ENCODE results near the gene TTC36. TPM values are rescaled to one million over a fixed set of nuclear protein-coding genes. Genes with fewer than 3 reads are reported as not detected.
"Not testable (repeated sequence)": the region's sequence is repeated elsewhere in the genome, so short reads cannot be mapped to it uniquely, and the experiment has no call there.

TTC36 gene
- total and polyA plus RNA-seq, 5 experiments from 2014 or later, result 0.19 to 2.0 (median 0.41) TPM

DNA sequence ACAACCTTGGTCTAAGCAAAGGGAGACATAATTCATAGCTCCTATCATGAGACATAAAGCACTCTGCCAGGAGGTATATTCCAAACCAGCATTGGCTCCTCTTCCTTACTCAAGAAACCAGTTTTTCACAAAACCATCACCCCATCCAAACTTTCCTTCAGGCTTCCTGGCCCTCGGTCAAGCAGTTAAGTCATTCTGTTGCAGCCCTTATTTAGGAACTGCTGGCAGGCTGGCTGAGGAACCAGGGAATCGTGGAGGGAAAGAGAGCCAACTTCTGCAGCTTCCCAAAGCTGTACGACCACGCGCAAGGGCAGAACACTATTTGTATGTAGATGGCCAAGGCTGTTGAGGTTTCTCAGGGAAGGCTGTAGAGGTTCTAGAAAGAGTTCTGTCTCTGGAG, 37.8 kb downstream of the TTC36 start:
- H3K4me1 Mint-ChIP-seq, result peaks cover 12 to 33% (median 23%) of the 10 kb centered on the region in 4 donors
- DNase-seq, result no peak
- peak overlapping the region in 9 of 10 donors; percentile 20 to 95 (median 87) for H3K27ac Mint-ChIP-seq
- no peaks in the 10 kb centered on the region for H3K27me3 Mint-ChIP-seq
- H3K4me3 Mint-ChIP-seq, result peak overlapping the region; percentile 55 to 91 (median 74)
- POLR2A ChIA-PET, result no interaction called here
- peaks cover 0 to 12% (median 0%) of the 10 kb centered on the region in 3 donors for H3K36me3 Mint-ChIP-seq
- H3K9me3 Mint-ChIP-seq, result no peaks in the 10 kb centered on the region
- ATAC-seq, result no peak

DNA sequence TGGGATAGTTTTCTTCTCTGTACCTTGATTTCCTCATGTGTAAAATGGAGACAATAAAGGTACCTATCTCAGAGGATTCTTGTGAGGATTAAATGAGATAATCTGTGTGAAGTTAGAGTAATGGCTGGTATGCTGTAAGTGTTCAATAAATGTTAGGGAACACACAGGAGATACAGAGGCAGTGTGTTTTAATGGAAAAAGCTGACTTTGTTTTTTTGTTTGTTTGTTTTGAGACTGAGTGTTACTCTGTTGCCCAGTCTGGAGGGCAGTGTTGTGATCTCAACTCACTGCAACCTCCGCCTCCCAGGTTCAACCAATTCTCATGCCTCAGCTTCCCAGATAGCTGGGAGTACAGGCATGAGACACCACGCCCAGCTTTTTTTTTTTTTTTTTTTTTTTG, 42.4 kb downstream of the TTC36 start:
- peaks cover 13 to 45% (median 41%) of the 10 kb centered on the region in 4 donors for H3K4me1 Mint-ChIP-seq
- peak overlapping the region in 5 of 10 donors; percentile 7 to 60 (median 20) for H3K27ac Mint-ChIP-seq
- H3K4me3 Mint-ChIP-seq, result peak overlapping the region in 1 of 10 donors; percentile 22
- DNase-seq, result no peak
- ATAC-seq, result no peak
- no peaks in the 10 kb centered on the region for H3K9me3 Mint-ChIP-seq
- H3K36me3 Mint-ChIP-seq, result peaks cover 0 to 4% (median 3%) of the 10 kb centered on the region in 3 donors
- POLR2A ChIA-PET, result interaction anchor here (0.6 to 1.3 kb wide), 3 partner anchors 10 to 302 kb away, joined by 3 to 6 read pairs (median 3); no protein-coding TSS in a partner anchor
- no peaks in the 10 kb centered on the region for H3K27me3 Mint-ChIP-seq

DNA sequence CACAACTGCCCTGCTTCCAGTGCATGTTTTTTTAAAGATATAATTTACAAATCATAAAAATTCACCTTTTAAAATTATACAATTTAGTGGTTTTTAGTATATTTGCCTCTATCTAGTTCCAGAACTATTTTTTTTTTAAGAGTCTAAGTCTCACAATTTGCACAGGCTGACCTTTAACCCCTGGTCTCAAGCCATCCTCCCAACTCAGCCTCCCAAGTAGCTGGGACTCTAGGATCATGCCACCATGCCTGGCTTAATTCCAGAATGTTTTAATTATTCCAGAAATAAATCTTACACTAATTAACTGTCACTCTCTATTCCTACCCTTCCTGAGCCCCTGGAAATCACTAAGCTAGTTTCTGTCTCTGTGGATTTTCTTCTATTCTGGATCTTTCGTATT, 43.5 kb downstream of the TTC36 start:
- Mint-ChIP-seq H3K4me1 (peaks cover 16 to 48% (median 42%) of the 10 kb centered on the region in 4 donors), H3K9me3 (no peaks in the 10 kb centered on the region), H3K27ac (peak overlapping the region in 9 of 10 donors; percentile 93 to 99 (median 97)), H3K36me3 (peaks cover 0 to 9% (median 3%) of the 10 kb centered on the region in 3 donors), H3K4me3 (peak overlapping the region in 7 of 10 donors; percentile 18 to 99 (median 97)), H3K27me3 (no peaks in the 10 kb centered on the region)
- POLR2A ChIA-PET, result no interaction called here
- ATAC-seq, result no peak
- no peak for DNase-seq

DNA sequence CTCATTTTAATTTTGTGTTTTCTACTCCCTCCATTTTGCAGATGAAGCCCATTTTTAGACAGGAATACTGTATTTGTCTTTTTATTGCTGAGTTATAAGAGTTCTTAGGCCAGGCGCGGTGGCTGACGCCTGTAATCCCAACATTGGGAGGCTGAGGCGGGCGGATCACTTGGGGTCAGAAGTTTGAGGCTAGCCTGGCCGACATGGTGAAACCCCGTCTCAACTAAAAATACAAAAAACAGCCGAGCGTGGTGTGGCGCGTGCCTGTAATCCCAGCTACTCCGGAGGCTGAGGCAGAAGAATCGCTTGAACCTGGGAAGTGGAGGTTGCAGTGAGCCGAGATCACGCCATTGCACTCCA, 44.4 kb downstream of the TTC36 start:
- Mint-ChIP-seq H3K36me3 (peaks cover 0 to 15% (median 3%) of the 10 kb centered on the region in 3 donors), H3K27ac (peak overlapping the region; percentile 93 to 99 (median 97)), H3K4me3 (peak overlapping the region; percentile 88 to 99 (median 96)), H3K4me1 (peaks cover 18 to 48% (median 46%) of the 10 kb centered on the region in 4 donors)
- POLR2A ChIA-PET, result interaction anchor here (0.7 to 1.9 kb wide), 15 partner anchors 14 to 755 kb away, joined by 3 to 12 read pairs (median 4); partner anchors contain the start of genes C2CD2L, DDX6 and KMT2A
- H3K9me3 Mint-ChIP-seq, ATAC-seq, H3K27me3 Mint-ChIP-seq: not testable (repeated sequence)
- peak in 2 of 10 donors; percentile 6 to 21 for DNase-seq

DNA sequence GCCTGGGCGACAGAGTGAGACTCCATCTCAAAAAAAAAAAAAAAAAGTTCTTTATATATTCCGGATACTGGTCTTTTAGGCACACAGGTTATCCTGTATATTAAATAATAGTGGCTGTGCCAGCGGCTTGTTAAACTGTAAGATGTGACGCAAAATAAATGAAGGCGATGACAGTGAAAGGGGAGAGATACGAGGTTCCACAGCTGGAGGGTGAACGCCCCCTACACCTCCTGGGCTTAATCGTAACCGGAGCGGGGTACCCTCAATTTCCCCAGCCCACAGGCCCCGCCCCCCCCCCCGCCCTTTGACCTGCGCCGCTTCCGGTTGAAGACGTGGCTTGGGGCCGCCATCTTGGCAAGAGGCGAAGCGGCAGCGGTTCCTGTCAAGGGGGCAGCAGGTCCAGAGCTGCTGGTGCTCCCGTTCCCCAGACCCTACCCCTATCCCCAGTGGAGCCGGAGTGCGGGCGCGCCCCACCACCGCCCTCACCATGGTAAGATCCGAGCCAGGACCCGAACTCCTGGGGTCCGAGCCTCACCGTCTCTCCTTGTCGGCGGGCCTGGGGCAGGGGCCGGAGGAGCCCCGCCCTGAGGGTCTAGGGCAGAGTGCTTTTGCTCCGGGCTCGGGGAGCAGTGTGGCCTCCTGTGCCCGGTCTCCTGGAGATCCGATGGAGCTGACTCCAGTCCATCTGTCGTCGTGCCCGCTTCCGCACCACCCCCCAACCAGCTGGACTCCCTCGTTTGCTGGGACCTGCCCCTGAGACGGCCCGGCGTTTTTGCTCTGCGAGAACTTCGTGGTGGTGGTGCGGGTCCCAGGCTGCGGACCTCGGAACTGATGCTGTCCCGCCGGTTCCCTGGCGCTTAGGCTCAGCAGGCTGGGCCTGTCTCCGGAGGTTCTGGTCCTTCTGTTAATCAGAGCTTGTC, 45.0 kb downstream of the TTC36 start, which contains the start of gene ARCN1:
TSS of gene ARCN1 (plus strand) at position 349 of the 920 bp plus-strand sequence. CDS start at position 488, 139 bp downstream.
- H3K27me3 Mint-ChIP-seq, result no peaks in the 10 kb centered on the region
- peak; percentile 85 to 86 for ATAC-seq
- peak within 1 kb of the TSS; percentile 88 to 99 (median 96) for H3K4me3 Mint-ChIP-seq
- DNase-seq, result peak; percentile 67 to 91 (median 76)
- H3K36me3 Mint-ChIP-seq, result peaks cover 0 to 22% (median 3%) of the 10 kb centered on the region in 3 donors
- peaks cover 20 to 54% (median 52%) of the 10 kb centered on the region in 4 donors for H3K4me1 Mint-ChIP-seq
- POLR2A ChIA-PET, result interaction anchor here (0.5 to 1.9 kb wide), 19 partner anchors 15 to 755 kb away, joined by 3 to 12 read pairs (median 4); partner anchors contain the start of genes C2CD2L, DDX6 and KMT2A
- peak within 1 kb of the TSS; percentile 93 to 99 (median 97) for H3K27ac Mint-ChIP-seq
- no peaks in the 10 kb centered on the region for H3K9me3 Mint-ChIP-seq

DNA sequence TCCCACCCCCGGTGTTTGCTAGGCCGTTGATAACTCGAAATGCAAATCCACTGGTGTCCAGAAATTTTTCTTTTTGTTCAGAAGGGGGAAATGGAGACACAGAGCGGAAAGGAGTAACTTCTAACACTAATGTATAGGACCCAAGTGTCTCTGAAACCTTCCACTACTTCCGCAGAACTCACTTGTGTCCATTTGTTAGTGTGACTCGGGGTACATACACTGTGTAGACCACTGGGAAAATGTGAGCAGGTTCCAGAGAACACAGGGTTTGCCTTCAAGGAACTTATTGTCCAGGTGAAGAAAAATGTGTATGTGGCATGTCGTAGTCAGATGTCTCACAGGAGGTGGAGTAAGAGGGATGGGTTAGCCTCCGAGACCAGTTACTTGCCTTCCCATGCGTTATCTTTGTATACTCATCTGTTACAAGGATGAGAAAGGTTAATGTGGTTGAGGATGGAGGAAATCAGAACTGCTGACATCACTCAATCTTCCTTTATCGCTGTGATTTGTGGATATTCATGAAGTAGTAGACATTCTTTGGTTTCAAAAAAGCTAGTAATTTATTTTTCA, 45.8 kb downstream of the TTC36 start:
- POLR2A ChIA-PET, result interaction anchor here (0.5 to 1.9 kb wide), 10 partner anchors 16 to 534 kb away, joined by 3 to 12 read pairs (median 4); partner anchors contain the start of gene C2CD2L
- ATAC-seq (peak; percentile 29 to 34), DNase-seq (peak in 5 of 10 donors; percentile 3 to 31 (median 26))
- no peaks in the 10 kb centered on the region for H3K9me3 Mint-ChIP-seq
- H3K27ac Mint-ChIP-seq, result peak overlapping the region; percentile 93 to 99 (median 96)
- H3K4me3 Mint-ChIP-seq, result peak overlapping the region; percentile 88 to 99 (median 96)
- peaks cover 21 to 60% (median 58%) of the 10 kb centered on the region in 4 donors for H3K4me1 Mint-ChIP-seq
- H3K36me3 Mint-ChIP-seq, result peaks cover 0 to 25% (median 3%) of the 10 kb centered on the region in 3 donors
- no peaks in the 10 kb centered on the region for H3K27me3 Mint-ChIP-seq

DNA sequence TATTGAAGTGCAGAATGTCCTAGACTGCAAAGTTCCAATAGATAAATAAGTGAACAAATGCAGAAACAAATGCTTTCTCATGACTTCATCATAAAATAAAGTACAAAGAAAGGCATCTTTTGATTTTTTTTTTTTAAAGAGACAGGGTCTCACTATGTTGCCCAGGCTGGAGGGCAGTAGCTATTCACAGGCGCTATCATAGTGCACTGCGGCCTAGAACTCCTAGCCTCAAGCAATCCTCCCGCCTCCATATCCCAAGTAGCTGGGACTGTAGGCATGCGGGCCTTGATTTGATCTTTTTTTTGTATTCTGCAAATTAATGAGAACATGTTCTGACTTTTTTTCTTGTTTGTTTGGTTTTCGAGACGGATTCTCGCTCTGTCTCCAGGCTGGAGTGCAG, 47.4 kb downstream of the TTC36 start:
- H3K27ac Mint-ChIP-seq, result peak overlapping the region in 7 of 10 donors; percentile 55 to 83 (median 71)
- ATAC-seq (no peak), DNase-seq (no peak)
- no peaks in the 10 kb centered on the region for H3K27me3 Mint-ChIP-seq
- H3K9me3 Mint-ChIP-seq, result no peaks in the 10 kb centered on the region
- peaks cover 23 to 69% (median 62%) of the 10 kb centered on the region in 4 donors for H3K4me1 Mint-ChIP-seq
- peaks cover 0 to 29% (median 3%) of the 10 kb centered on the region in 3 donors for H3K36me3 Mint-ChIP-seq
- H3K4me3 Mint-ChIP-seq, result peak overlapping the region; percentile 36 to 98 (median 70)
- POLR2A ChIA-PET, result no interaction called here

DNA sequence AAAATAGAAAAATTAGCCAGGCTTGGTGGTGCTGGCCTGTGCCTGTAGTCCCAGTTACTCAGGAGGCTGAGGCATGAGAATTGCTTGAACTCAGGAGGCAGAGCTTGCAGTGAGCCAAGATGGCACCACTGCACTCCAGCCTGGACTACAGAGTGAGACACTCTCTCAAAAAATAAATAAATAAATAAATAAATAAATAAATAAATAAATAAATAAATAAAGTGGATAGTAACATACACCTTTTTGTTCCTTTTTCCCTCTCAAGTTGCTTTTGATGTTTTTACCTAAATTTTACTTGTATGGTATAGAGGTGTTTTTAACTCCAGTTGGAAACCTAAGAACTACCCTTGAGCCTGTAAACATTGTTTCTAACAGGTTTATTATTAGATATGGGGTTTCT, 50.7 kb downstream of the TTC36 start:
- not testable (repeated sequence) for ATAC-seq, H3K9me3 Mint-ChIP-seq, DNase-seq, H3K27me3 Mint-ChIP-seq, H3K4me3 Mint-ChIP-seq
- Mint-ChIP-seq H3K4me1 (peaks cover 19 to 66% (median 53%) of the 10 kb centered on the region in 4 donors), H3K27ac (peak overlapping the region in 3 of 10 donors; percentile 31 to 43 (median 32)), H3K36me3 (peaks cover 0 to 46% (median 2%) of the 10 kb centered on the region in 3 donors)
- POLR2A ChIA-PET, result interaction anchor here (1.0 kb wide), 1 partner anchor 215 kb away, joined by 3 read pairs; no protein-coding TSS in a partner anchor

Other genes with a start within 250 kb of the TTC36 start
- gene CD3E, start 222.7 kb upstream of the TTC36 start, total RNA-seq, result 100 to 1,000 TPM; 564 to 620 TPM
- 1,000 to 10,000 TPM in 1 of 3 donors, 100 to 1,000 TPM in 2; 811 to 1,213 (median 948) TPM for gene CD3E, start 222.7 kb upstream of the TTC36 start, polyA plus RNA-seq
- 100 to 1,000 TPM; 355 to 362 TPM for gene CD3D, start 184.8 kb upstream of the TTC36 start, total RNA-seq
- gene CD3D, start 184.8 kb upstream of the TTC36 start, polyA plus RNA-seq, result 1,000 to 10,000 TPM; 1,161 to 1,259 (median 1,215) TPM
- 100 to 1,000 TPM; 202 to 209 TPM for gene CD3G, start 183.1 kb upstream of the TTC36 start, total RNA-seq
- 100 to 1,000 TPM; 397 to 400 (median 397) TPM for gene CD3G, start 183.1 kb upstream of the TTC36 start, polyA plus RNA-seq
- 10 to 100 TPM; 48.7 to 52.8 TPM for gene UBE4A, start 167.9 kb upstream of the TTC36 start, total RNA-seq
- 10 to 100 TPM; 20.7 to 31.0 (median 24.3) TPM for gene UBE4A, start 167.9 kb upstream of the TTC36 start, polyA plus RNA-seq
- 100 to 1,000 TPM; 145 to 172 TPM for gene ATP5MG, start 125.9 kb upstream of the TTC36 start, total RNA-seq
- 100 to 1,000 TPM; 649 to 923 (median 790) TPM for gene ATP5MG, start 125.9 kb upstream of the TTC36 start, polyA plus RNA-seq
- 100 to 1,000 TPM; 149 to 161 TPM for gene KMT2A, start 91.0 kb upstream of the TTC36 start, total RNA-seq
- gene KMT2A, start 91.0 kb upstream of the TTC36 start, polyA plus RNA-seq, result 10 to 100 TPM; 16.9 to 30.5 (median 19.5) TPM
- 10 to 100 TPM; 30.4 to 31.0 TPM for gene TMEM25, start 3.7 kb downstream of the TTC36 start, total RNA-seq
- gene TMEM25, start 3.7 kb downstream of the TTC36 start, polyA plus RNA-seq, result 10 to 100 TPM; 14.6 to 26.4 (median 15.0) TPM
- 10 to 100 TPM; 14.9 to 15.6 TPM for gene IFT46, start 38.5 kb downstream of the TTC36 start, total RNA-seq
- gene IFT46, start 38.5 kb downstream of the TTC36 start, polyA plus RNA-seq, result 1 to 10 TPM; 6.7 to 8.3 (median 6.7) TPM
- 100 to 1,000 TPM; 106 to 118 TPM for gene ARCN1, start 44.9 kb downstream of the TTC36 start, total RNA-seq
- 100 to 1,000 TPM; 121 to 138 (median 130) TPM for gene ARCN1, start 44.9 kb downstream of the TTC36 start, polyA plus RNA-seq
- gene PHLDB1, start 80.1 kb downstream of the TTC36 start, total RNA-seq, result 1 to 10 TPM; 3.0 to 4.1 TPM
- gene PHLDB1, start 80.1 kb downstream of the TTC36 start, polyA plus RNA-seq, result under 1 TPM in 2 of 3 donors, not detected in 1; 0.07 to 0.46 TPM
- gene TREH, start 152.2 kb downstream of the TTC36 start, total RNA-seq, result not detected
- gene TREH, start 152.2 kb downstream of the TTC36 start, polyA plus RNA-seq, result not detected